Amygdala (tissue), 56 donors: ENCODE data around the gene LYPD6B.

Experiments
- DNase-seq, 56 donors: peaks; one replicate each; lab custom pipeline; 2025; lab: John Stamatoyannopoulos, UW

LYPD6B gene

GRCh38 chr2:149183187-149183586, 144.7 kb downstream of the LYPD6B start:
- DNase-seq: no peak

GRCh38 chr2:149184991-149185390, 146.5 kb downstream of the LYPD6B start:
- DNase-seq: no peak

DNA sequence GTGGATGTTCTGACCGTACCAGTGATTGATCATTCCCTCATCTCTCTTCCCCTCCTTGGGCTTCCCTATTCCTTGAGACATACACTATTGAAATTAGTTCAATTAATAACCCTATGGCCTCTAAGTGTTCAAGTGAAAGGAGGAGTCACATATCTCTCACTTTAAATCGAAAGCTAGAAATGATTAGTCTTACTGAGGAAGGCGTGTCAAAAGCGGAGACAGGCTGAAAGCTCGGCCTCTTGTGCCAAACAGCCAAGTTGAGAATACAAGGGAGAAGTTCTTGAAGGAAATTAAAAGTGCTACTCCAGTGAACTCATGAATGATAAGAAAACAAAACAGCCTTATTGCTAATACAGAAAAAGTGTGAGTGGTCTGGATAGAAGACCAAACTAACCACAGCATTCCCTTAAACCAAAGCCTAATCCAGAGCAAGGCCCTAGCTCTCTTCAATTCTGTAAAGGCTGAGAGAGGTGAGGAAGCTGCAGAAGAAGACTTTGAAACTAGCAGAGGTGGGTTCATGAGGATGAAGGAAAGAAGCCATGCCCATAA, 147.5 kb downstream of the LYPD6B start:
- no peak for DNase-seq

GRCh38 chr2:149187057-149187456, 148.6 kb downstream of the LYPD6B start:
- no peak for DNase-seq

DNA sequence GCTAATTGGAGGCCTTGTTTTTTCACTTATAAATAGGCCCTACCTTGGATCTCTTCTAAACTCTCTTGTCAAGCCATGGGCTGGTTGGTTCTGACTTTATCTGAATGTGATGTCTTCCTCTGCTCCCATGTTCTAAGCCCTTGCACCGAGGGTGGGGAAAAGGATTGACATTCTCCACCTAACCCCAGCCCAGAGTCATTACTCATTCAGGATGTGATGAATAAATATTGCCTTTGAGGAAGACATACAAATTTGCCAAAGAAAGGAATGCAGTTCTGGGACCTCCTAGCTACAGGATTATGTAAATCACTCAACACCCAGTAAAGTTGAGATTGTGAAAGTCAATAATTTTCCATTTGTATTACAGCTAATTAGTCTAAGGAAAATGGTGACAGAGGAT, 149.8 kb downstream of the LYPD6B start:
- DNase-seq: no peak

- no peak for DNase-seq
These were observed 151.3 kb downstream of the LYPD6B start for GRCh38 chr2:149189769-149190168.

DNA sequence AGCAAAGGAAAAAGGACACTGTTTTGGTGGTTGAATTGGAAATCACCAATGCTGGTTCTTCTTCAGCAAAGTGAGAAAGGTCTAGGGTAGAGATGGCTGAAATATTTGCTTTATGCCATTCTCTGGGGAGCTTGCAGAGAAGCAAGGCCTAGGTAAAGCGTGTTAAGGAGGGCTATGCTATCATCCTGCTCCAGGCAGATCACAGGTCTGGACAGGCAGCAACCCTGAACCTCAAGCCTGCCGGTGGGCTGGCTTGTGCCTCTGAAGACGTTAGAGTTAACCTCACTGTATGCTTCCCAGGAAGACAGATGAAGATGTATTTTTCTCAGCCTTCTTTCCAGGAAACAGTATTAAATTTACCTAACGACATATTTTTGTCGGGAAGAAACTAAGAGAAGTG, 153.4 kb downstream of the LYPD6B start:
- no peak for DNase-seq

GRCh38 chr2:149192427-149192826, 153.9 kb downstream of the LYPD6B start:
- DNase-seq: no peak

DNA sequence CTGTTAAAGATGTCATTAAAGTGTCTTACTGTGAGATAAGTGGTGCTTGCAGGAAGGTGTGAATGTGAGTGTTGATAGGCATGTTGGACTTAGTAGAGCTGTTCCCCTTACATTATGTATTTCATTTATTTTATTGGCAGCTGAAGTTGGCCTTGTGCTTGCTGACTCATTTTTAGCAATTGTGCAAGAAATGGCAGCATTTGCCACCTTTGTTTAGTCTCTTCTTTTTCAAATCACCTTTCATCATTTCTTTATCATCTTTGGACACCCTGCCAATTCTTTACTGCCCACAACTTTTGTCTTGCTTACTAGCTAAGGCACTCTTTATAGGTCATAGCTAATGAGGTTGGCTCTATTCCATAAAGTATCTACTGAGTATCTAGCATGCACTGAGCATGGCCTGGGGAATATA, 161.6 kb downstream of the LYPD6B start:
- DNase-seq: no peak

DNA sequence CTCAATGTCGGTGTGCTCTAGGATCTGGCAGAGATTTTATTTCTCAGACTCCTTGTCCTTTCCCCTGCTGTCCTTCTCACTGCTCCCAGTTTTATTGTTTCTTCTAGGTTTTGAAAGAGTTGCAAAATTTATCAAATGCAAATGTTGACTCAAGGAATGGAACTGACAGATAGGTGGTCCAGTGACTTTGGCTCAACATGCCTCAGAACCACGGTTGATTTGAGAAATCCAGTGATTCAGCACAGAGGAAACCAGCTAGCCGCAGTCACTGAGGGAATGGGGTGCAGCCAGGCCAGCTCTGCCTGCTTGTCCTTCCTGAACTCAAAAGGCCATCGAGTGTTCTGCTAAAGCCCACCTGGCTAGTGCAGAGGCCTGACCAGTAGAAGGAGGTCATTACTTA, 166.2 kb downstream of the LYPD6B start:
- DNase-seq: no peak

GRCh38 chr2:149205143-149205542, 166.6 kb downstream of the LYPD6B start:
- no peak for DNase-seq

GRCh38 chr2:149213764-149214493, 175.4 kb downstream of the LYPD6B start:
- no peak for DNase-seq

- DNase-seq: no peak
These were observed 180.0 kb downstream of the LYPD6B start for GRCh38 chr2:149218497-149218896.

- DNase-seq: peak in 11 of 56 donors; percentile 1 to 31 (median 3)
These were observed 181.4 kb downstream of the LYPD6B start for GRCh38 chr2:149219856-149220255.

GRCh38 chr2:149221002-149221401, 182.5 kb downstream of the LYPD6B start:
- no peak for DNase-seq

GRCh38 chr2:149221898-149222297, 183.4 kb downstream of the LYPD6B start:
- no peak for DNase-seq

DNA sequence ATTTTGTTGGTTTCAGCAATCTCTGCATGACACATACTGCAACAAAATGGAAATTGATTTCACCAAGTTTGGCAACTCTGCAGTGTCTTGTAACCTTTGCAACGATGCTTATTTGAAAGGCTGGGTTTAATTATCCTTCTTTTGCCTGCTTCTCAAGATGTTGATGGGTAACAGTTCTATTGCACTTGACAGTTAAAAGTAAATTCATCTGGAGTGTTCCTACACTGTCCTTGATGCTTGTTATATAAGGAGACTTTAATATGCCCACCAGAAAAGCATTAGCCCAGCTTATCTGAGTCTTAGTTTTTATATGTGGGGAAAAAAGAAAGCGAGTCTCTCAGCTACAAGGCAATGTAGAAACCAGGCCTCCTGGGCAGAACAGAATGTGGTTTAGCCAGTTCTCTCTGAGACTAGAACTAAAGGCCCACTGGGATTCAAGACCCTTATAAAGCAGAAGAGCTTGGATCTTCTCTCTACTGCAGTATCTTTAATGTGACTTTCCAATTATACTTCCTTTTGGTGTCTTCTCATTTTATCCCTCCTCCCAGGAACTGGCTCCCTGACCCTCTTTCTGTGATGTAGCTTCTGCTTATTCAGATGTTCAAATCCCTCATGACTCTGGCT, 185.1 kb downstream of the LYPD6B start:
- no peak for DNase-seq

DNA sequence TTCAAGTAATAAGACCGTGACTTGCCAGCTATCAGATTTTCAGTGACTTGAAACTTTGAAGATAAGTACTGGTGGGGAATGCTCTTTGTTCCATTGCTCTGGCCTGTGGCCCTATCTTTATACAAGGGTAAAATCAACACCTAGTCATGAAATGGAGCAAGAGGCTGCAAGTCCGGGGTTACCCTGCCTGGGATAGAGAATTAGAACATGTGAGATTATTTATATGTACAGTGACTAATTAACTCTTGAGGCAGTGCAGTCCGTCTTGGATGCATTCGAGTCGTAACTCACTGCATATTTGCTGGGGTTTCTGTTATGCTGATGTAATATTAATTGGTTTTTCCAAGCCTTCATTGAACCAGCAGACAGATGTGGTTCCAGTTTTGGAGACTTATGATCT, 186.0 kb downstream of the LYPD6B start:
- DNase-seq: no peak

DNA sequence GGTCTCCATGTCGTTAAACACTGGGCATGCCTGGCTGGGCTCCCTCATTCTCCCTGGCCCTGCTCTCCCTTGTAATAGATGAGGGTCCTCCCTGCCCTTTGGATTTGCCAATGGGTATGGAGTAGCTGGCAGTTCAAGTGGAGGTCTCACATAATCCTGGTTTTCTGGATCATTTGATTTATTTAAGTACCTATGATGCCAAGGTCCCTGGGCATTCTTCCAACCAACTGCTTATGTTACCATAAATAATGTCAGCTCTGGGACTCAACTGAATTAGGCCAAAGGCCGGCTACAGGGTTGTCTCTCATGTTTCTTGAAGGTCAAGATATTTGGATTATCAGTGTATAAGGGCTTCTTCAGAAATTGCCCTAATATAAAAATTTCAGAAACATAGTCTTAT, 186.9 kb downstream of the LYPD6B start:
- no peak for DNase-seq

- no peak for DNase-seq
These were observed 188.3 kb downstream of the LYPD6B start for GRCh38 chr2:149226790-149227189.

GRCh38 chr2:149235816-149236375, 197.4 kb downstream of the LYPD6B start:
- DNase-seq: no peak

DNA sequence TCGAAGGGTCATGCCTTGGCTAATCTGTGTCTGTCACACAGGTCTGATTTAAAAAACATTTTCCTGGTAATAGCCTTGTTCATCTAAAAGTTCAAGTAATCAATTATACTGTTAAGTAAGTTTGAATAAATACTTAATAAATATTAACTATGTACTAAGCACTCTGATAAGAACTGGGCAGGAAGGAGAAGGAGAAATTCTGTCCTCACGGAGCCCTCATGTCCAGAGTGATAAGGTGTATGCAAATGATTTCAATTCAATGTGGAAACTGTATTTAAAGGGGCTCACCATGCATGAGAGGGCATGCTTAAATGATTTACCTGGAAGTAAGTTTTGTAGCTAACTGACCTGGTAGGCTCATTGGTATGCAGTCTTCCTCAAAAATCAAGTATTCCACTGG, 197.9 kb downstream of the LYPD6B start:
- no peak for DNase-seq
